ENCODE data around the gene CLDN7.

The CLDN7 gene, protein sequence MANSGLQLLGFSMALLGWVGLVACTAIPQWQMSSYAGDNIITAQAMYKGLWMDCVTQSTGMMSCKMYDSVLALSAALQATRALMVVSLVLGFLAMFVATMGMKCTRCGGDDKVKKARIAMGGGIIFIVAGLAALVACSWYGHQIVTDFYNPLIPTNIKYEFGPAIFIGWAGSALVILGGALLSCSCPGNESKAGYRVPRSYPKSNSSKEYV

DNA sequence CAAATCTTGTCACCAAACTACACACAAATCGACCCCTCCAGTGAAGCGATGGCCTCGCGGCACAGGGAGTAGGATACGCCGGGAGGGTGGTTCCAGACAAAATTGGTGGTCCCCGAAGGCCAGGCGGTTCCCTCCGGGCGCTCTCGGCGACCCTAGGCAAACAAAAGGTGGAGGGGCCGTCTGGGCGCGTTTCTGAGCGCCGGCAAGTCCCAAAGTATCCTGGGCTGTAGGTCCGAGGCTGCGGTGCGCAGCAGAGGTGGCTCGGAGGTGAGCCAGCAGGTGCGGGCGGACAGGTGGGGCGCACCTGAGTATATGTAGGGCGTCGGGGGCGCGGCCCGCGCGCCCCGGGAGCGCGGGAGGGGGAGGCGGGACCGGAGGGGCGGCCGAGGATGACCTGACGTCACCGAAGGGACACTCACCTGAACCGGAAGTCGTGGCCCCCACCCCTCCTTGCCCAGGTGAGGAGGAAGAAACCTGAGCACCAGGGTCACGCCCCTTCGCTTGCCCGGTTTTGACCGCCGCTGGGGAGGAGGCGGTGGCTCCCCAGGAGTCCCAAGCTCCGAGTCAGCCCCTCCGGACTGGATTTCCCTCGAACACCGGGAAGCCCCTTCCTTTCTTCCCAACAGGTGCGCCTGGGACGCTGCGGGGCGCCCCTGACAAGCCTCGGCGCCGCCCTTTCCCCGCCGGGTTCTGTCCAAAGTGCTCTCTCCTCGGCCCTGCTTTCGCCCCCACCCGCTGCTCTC, at the start of gene CLDN7:
CLDN7 (minus strand) TSS at position 287 of the 743 bp plus-strand sequence. CDS start 435 bp downstream, outside the sequence.
- no peak for DNase-seq (ENCODE audit: low read depth)

DNA sequence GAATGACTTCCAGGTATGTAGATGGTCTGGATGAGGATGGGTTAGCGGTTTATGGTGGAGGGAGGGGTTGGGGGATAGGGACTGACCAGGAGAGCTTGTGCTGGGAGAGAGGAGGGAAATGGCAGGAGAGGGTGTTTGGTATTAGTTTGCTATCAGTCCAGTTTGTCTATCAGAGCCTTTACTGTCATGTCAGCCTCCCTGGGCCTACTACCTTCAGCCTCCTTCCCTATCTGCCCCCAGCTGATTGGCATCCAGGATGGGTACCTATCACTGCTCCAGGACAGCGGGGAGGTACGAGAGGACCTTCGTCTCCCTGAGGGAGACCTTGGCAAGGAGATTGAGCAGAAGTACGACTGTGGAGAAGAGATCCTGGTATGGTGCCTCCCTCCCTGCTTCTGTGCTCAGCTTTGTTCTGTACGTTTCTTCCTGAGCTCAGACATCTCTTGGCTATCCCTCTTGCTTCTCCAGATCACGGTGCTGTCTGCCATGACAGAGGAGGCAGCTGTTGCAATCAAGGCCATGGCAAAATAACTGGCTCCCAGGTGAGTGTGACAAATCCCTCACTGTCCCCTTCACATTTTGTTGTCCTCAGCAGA, 48.9 kb upstream of the CLDN7 start:
- DNase-seq (ENCODE audit: low read depth), result no peak

GRCh38 chr17:7309628-7310027, 47.4 kb upstream of the CLDN7 start:
- no peak for DNase-seq (ENCODE audit: low read depth)

- DNase-seq (ENCODE audit: low read depth), result no peak
Measured at GRCh38 chr17:7308625-7309433, 46.6 kb upstream of the CLDN7 start.

DNA sequence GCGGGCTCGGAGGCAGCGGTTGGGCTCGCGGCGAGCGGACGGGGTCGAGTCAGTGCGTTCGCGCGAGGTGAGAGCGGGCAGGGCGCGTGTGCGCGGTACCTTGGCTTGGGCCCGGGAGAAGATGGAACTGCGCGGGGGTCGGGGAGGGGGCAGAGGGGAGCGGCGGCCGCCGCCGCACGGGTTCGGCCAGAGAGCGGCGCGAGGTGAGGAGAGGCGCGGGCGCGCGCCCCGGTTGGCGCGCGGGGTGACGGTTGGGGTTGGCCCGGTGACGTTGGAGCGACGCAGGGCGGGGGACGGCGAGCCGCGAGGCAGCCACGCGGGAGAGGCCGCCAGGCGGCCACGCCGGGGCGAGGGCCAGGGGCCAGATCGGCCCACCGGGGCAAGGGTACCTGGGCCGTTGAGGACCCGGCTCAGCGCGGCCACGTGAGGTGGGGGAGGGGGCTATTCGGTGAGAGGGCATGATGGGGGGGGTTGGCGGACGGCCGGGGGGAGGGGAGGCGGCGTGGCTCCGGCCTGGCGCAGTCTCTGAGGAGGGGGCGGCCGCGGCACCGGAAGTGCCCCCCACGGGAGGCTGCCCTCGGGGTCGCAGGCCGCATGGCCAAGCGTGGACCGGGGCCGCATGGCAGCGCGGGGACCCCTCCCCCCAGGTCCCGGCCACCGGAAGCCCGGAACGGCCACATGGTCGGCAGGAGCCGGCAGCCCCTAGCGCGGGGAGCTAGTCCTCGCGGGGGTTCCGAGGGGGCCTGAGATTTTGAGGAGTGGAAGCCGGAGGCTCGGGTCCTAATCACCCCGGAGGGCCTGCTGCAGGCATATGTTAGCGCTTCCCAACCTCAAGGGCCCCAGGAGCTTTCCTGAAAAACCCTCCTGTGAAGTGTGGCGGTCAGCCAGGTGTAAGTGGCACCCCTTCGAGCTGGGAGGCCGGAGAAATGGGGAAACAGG, 45.7 kb upstream of the CLDN7 start:
- DNase-seq (ENCODE audit: low read depth), result no peak

DNA sequence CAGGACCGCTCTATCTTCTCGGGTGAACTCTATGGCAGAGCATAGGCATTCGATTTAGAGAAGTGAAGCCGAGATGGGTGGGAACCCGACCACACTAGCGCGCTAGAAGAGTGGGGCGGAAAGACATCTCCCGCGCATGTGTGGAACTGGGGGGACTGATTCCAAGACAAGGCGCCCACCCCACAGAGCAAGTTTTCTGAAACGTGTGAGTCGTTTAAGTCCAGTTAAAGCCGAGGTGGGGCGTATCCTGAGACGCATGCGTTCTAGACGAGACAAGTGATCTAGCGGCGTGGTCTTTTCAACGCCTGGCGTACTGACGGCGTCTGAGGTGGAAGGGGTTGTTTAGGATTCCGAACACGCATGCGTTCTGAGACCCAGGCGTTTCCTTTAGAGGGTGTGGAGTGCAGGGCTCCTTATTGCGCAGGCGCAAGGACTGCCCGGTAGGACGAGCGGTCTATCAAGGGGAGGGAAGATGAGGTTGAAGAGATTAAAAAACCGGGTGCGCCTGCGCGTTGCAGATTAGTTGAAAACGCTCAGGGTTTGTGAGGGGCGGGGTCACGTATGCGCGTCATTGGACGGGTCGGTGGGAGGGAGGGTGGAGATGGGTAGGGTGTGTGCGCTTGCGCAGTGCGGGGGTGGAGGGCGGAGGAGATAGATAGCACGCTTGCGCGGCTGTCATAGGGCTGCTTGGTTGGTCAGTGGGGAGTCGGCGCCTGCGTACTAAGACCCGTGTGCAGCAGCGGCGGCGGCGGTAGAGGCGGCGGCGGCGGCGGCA, 44.8 kb upstream of the CLDN7 start, which contains the start of gene EIF5A:
EIF5A (plus strand) TSS at position 718 of the 775 bp plus-strand sequence. CDS start 2,008 bp downstream, outside the sequence.
- peak; percentile 93 for DNase-seq (ENCODE audit: low read depth)

DNA sequence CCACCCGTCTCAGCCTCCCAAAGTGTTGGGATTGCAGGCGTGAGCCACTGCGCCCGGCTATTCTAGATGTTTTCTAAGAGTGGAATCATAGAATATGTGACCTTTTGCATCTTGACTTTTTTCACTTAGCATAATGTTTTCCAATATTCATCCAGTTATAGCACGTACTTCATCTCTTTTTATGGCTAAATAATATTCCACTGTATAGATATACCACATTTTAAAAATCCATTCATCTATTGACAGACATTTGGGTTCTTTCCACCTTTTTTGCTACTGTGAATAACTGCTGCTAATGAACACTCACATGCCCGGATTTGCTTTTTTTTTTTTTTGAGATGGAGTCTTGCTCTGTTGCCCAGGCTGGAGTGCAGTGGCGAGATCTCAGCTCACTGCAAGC, 41.9 kb upstream of the CLDN7 start:
- DNase-seq (ENCODE audit: low read depth), result no peak

DNA sequence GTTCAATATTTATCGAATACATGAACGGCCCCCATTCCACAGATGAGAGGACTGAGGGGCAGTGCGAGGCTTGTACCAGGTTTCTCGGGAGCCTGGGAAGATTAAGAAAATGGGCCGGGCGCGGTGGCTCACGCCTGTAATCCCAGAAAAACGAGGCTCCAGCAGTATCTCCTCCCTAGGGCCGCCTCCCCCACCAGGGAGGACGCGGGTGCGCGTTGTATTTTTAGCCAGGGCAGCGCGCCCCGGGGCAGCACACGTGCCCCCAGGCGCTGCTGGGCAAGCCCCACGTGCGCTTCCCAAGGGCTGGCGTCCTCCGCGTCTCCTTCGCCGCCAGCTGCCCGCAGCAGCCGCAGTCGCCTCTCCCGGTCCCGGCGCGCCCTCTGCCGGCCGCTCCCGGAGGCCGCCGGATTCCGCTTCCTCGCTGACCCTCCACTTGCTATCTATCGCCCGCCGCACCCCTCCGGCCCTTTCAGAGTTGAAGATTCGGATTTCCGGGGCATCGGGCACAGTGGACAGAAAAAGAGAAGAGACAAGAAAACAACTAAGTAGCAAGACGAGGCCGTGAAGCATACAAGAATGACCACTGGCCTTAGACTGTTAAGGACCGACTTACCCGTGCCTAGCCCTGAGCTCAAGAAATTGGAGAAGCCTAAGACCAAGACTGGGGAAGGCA, 34.0 kb upstream of the CLDN7 start:
- no peak for DNase-seq (ENCODE audit: low read depth)

GRCh38 chr17:7295230-7296180, 33.2 kb upstream of the CLDN7 start:
- DNase-seq (ENCODE audit: low read depth), result no peak

DNA sequence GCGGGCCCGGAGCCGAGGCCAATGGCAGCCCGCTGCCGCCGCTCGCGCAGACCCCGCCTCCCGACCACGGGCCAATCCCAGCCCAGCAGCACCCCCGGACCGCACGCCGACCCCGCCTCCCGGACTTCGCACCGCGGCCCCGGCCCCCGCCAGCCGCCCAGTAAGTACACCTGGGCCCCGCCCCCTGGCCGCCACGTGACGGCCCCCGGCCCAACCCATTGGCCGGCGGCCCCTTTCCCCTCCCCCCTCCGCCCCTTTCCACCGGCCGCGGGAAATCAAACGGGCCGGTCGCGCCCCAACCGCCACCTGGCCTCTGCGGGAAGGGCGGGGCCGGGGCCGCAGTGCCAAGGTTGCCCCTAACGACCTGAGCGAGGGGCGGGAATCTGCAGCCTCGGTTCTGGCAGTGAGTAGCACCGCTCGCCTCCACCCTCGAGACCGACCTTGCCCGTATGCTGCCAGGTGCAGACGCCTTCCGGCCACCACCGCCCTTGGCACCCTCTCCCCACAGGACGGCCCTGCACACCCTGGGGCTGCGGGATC, 32.4 kb upstream of the CLDN7 start, which contains the start of gene YBX2:
YBX2 (minus strand) TSS at position 26 of the 540 bp plus-strand sequence. CDS start 139 bp downstream, outside the sequence.
- no peak for DNase-seq (ENCODE audit: low read depth)

GRCh38 chr17:7293816-7294613, 31.7 kb upstream of the CLDN7 start:
- DNase-seq (ENCODE audit: low read depth), result no peak

GRCh38 chr17:7293159-7293558, 30.9 kb upstream of the CLDN7 start:
- no peak for DNase-seq (ENCODE audit: low read depth)

DNA sequence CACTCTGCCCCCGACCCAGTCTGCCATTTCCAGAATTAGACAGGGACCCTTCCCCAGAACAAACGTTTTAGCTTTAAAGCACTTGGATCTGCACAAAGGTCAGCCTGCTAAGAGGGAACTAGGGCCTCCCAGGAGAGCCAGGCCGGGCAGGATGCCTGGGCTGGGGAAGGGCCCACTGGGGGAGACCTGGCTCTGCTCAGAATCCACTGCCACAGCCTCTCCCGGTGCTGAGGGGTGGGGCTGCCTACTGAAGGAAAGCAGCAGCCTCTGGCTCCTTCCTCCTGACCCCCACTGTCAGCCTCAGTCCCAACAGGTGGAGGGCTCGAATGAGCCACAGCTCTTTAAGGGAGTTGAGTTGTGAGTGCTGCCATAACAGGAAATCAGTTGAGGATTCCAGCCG, 30.5 kb upstream of the CLDN7 start:
- DNase-seq (ENCODE audit: low read depth), result no peak

DNA sequence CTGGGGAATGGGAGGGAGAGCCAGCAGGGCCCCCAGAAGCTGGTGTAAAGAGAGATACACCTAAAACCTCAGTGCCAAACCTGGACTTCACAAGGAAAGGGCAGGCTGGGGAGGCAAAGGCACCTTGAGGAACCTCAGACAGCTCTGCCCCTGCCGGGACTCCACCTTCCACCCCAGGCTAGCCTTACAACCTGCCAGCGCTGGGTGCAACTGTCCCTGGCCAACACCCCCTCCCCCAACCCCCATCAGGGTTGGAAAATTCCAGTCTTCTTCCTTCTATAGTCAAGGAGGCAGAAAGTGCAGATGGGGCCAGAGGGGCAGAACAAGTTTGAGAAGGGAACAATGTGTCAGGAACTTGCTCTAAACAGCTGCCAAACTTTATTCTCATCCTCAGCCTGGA, 29.9 kb upstream of the CLDN7 start:
- DNase-seq (ENCODE audit: low read depth), result no peak

GRCh38 chr17:7290685-7291084, 28.4 kb upstream of the CLDN7 start:
- DNase-seq (ENCODE audit: low read depth), result no peak

DNA sequence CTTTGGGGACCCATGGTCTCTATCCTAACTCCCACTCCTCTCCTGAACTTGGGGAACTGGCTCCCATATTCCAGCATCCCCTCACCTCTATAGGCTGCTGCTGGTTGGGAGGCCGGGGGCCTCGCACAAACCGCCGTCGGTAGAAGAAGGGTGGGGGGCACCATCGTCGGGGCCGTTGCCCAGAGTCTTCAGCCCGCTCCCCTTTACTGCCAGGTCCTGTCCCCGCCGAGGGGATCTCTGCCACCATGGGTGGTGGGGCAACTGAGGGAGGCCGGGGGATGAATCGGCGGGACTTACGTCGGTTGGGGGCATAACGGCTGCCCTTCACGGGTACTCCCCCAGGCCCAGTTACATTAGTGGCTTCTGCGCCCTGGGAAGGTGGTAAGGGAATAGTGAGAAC, 27.9 kb upstream of the CLDN7 start:
- DNase-seq (ENCODE audit: low read depth), result no peak

GRCh38 chr17:7289256-7290032, 27.2 kb upstream of the CLDN7 start:
- no peak for DNase-seq (ENCODE audit: low read depth)
